Fibroblast of the conjunctiva (primary cell): ENCODE measurements around the gene C11orf58.

Experiments used
- DNase-seq: peaks from one replicate; pipeline ENCODE4 v3.0.0-alpha.2; 2010; ENCODE audit warnings: low read depth

C11orf58 gene

DNA sequence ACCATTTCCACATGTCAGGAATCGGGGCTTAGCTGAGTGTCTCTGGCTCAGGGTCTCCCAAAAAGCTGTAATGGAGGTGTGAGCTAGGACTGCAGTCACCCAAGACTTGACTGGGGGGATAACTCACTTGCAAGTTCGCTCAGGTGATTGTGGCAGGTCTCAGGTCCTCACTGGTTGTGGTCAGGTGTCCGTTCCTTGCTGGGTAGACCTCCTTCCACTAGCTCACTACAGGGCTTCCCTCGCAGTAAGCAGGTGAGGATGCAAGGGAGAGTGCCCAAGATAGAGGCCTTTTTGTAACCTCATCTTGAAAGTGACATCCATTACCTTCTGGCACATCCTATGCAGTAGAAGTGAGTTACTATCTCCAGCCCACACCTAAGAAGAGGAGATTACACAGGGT is 29.5 kb downstream of the C11orf58 start:
- DNase-seq: no peak

DNA sequence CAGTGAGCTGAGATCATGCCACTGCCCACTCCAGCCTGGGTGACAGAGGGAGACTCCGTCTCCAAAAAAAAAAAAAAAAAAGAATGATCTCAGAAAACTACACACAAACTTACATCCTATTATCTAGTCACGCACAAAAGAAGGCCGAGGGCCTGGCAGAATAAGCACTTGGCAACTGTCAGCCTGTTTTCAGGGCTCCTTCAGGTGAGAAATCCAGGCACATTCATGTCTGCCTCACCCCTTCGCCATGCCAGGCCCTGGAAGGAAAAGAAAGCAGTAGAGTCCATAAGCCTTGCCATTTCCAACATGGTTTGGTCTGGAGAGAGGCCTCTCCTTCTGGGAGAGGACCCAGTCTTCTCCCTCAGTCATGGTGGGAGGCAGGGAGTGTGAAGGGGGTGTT is 30.9 kb downstream of the C11orf58 start:
- DNase-seq: no peak

GRCh38 chr11:16770016-16770415 is 31.6 kb downstream of the C11orf58 start:
- no peak for DNase-seq

DNA sequence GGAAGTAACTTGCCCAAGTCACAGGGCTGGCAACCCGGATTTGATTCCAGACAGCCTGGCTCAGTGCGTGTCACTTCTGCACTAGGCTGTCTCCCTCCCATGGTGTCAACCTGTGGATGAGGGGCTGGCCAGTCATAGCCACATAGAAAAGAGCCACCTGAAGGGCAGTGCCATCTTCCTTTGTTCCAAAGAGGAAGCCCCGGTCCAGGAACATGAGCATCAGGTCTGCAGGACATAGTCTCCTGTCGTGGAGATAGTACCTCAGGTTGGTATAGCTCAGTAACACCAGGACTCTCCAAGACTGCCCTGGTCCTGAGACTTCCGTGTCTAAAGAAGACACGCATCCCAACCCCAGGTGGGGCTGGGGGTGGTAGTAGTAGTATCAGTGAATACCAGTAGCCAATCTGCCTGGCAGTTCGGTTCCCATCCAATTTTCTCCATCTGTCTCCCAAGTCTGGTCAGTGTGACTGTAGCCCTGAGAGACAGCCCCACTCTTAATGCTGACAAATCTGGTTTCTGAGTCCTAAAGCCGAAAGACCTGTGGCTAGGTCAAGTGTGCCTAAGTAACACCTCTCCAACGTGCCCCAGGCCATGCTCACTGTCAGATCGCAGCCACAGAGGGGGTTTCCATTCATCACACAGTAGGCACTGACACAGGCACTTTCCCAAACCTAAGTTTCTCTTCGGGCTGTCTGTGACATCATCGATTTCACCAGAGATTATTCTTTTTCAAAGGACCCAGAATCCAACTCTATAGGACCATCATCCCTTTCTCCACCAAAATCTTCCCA is 33.1 kb downstream of the C11orf58 start:
- no peak for DNase-seq

DNA sequence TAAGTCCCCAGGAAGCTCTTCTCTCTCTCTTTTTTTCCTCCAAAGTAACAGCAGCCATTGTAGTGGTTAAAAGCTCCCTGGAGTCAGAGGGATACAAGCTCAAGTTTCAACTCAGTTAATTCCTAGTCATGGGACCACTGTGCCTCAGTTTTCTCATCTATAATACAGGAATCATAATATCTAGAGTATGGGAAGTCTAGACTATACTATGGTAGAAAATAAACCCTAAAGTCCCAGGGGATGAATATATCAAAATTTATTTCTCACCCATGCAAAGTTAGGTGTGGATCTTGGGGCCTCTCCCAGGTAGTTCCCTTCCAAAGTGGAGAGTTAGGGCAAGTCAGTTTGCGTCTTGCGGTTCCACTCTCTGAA is 33.7 kb downstream of the C11orf58 start:
- DNase-seq: no peak

DNA sequence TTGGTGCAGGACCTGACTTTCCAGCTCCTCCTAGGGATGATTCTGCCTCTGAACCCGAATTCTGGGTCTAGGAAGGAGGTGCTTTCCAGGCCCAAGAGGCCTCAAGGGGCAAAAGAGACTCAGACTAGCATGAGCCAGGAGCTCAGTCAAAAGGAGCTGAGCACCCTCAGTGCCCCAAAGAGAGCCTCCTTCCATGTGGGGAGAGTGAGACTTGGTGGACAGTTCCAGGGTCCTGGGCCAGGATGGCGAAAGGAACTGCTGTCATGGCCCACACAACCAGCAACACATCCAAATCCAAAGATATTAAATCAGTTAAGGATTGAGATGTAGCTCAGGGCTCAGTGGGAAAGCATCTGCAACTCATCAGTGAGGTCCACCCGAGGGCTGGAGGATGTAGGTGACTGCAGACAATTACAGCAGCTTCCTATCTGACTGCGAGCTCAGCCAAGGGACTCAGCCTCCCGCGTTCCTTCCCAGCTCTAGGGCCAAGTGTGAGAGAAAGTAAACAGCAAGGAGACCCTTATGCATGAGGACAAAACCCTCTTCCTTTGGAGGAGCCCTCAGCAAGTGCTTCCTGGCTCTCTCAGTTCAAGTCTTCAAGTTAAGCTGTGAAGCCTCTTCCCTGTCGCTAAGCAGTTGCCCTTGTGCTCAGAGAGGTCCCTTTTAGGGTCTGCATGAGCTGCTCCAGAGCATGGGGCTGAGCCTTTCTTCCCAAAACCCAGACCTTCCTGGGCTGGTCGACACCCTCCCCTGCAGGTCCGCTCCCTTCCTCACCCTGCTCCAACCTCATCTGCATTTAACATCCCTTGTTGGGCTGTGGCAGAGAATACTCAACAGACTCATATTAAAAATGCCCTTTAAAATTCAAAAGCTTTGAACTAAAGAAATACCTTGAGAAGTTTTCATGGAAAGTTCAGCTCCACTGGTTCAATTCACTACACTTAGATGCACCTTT is 35.8 kb downstream of the C11orf58 start:
- no peak for DNase-seq

DNA sequence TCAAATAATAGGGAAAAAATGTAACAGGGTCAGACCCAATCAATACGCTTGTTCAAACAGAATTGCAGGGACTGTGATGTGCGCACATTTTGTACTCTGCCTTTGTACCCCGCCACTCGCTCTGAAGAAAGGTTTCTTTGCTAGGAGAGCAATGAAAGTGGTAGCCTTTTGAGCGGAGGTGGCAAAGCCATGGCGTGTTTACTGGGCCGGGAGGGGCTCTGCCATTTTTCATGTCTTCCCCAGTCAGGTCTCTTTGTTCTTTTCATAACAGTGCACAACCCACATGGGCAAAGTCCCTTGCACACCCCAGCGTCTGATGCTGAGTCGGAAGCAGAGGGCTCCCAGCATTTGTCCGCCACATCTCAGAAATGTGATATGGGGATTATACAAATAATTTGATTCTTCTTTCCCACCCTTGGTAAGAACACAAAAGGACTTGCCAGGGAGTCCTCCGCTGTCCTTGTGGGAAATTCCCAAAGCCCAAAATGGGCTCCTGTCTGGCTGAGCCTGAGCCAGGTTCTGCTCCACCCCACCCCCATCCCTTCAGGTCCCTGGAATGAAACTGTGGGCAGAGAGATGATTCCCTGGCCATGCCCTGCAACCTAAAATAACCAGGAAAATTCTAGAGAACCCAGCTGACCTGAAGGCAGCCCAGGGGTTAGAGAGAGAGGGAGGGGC is 36.6 kb downstream of the C11orf58 start:
- DNase-seq: no peak

GRCh38 chr11:16775614-16776283 is 37.3 kb downstream of the C11orf58 start:
- DNase-seq: no peak

GRCh38 chr11:16776711-16777612 is 38.5 kb downstream of the C11orf58 start:
- DNase-seq: peak; percentile 77

GRCh38 chr11:16777613-16777975 is 39.1 kb downstream of the C11orf58 start:
- DNase-seq: no peak

GRCh38 chr11:16778286-16778685 is 39.8 kb downstream of the C11orf58 start:
- no peak for DNase-seq

- DNase-seq: no peak
These were observed 40.4 kb downstream of the C11orf58 start for GRCh38 chr11:16778876-16779275.

DNA sequence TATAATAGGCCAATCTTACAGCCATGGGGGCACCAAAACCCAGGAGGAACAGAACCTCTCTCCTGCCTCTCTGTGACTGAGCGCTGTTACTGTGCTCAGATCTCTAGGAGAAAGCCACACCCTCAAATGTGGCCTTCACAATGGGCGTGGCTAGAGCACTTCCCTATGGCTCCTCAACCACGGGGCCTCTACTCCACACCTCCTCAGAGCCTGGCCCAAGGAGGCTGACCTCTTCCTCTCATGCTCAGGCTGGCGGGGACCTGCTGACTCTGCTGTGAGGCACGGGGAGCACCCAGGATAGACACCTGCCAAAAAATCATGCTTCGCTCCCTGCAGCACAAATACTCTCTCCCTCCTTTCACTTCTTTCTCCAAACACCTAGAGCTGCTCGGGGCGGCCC is 41.0 kb downstream of the C11orf58 start:
- no peak for DNase-seq

GRCh38 chr11:16780146-16780545 is 41.7 kb downstream of the C11orf58 start:
- DNase-seq: no peak

- DNase-seq: no peak
These were observed 42.5 kb downstream of the C11orf58 start for GRCh38 chr11:16780698-16781550.

GRCh38 chr11:16781936-16782919 is 43.8 kb downstream of the C11orf58 start:
- no peak for DNase-seq

DNA sequence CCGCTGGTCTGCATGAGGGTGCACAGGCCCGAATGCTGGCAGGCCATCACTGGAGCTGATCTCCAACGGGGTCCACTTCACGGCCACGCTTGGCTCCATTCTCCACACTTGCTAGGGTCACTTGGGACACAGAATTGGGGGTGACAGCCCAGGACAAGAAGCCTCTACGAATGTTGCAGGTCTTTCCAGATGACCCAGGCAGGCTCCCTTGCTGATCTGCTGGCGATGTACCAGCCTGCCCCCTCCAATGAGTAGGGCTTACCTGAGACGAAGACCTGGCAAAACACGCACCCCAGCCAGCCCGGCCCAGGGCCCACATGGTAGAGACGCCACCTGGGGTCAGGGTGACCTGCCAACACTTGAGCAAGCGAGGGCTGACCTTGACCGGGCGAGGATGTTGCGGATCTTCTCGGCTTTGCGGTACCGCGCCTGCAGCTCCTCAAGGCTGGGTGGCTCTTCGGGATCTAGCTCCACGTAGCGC is 44.9 kb downstream of the C11orf58 start:
- no peak for DNase-seq

DNA sequence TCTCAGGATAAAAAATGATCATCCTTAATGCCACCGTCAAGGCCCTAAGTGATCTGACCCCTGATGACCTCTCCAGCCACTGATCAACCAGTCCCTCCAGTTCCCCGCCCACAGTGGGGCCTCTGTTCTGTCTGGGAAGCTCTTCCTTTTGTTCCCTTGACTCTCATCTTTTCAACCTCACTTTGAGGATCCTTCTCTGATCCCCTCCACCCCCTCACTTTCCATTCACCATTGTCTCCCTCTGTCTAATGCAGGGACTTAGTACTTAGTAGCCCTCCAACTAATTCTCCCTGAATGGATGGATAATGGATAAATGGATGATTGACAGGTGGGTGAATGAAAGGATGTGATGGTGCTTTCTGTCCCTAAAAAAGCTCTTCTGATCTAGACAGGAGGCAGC is 45.6 kb downstream of the C11orf58 start:
- DNase-seq: no peak

DNA sequence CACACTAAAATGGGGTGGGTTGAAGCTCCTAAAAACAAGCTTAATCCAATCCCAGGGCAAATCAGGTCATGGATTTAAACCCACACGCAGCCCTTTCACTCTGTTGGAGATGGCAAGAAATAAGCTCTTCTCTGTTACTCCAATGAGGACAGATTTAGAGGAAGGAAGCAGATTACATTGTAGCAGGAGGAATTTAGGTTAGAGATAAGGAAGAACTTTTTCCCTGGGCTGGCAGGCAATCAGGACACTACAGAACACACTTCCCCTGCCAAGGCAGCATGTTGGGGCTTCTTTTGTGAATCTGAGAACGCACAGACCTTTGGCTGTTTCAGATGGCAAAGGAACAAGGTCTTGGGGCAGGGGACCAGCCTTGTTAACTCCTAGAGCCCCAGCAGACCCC is 46.2 kb downstream of the C11orf58 start:
- DNase-seq: no peak
